Stimulated activated CD8-positive, alpha-beta memory T cell treated with anti-CD3 and anti-CD28 coated beads, Interleukin-4, amount 100 ng/mL, for 24 hours (primary cell): ENCODE measurements around the gene MAVS.
"Not testable (repeated sequence)": the region's sequence is repeated elsewhere in the genome, so short reads cannot be mapped to it uniquely, and the experiment has no call there.

ENCODE experiments used
- DNase-seq: peaks from one replicate; pipeline ENCODE4 v3.0.0-alpha.2; 2020; ENCODE audit warnings: low read depth

Gene MAVS

DNA sequence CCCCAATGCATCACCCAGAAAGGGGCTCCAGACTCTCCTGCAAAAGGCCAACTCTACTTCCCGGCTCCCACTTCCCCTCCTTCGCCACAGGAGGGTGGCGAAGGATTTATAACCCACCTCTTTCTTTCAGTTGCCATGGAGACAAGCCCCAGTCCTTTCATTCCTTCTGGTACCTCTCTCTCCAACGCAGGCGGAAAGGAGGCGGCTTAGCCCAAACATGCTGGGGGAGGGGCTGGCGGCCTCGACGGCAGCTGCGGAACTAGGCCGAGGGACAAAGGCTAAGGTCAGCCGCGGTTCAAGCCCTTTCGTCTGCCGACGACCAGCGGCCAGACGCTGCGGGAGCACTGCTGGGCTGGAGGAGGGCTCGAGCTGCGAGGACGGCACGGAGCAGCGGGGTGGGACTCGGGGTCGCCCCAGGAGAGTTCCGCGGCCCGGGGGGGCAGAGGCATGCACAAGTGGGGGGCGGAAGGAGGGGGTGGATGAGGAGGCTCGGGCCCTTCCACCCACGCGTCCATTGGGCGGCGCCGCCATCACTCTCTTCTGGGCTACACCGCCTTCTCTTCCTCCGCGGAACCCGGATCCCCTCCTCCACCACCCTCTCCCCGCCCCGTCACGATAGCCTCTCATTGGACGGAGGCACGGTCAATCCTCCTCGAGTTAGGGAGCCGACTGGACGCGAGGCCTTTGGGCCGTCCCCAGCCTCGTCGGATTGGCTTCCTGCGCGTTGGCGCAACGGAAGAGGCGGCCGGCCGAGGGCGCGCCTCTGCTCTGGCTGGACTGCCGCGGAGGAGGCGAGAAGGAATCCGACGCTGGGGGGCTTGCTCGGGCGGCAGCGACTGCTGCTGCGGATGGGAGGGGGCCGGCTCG is 42.2 kb downstream of the MAVS start, which contains the start of gene PANK2:
PANK2 (plus strand) TSS at position 766 of the 867 bp plus-strand sequence.
- DNase-seq, result peak; percentile 96

DNA sequence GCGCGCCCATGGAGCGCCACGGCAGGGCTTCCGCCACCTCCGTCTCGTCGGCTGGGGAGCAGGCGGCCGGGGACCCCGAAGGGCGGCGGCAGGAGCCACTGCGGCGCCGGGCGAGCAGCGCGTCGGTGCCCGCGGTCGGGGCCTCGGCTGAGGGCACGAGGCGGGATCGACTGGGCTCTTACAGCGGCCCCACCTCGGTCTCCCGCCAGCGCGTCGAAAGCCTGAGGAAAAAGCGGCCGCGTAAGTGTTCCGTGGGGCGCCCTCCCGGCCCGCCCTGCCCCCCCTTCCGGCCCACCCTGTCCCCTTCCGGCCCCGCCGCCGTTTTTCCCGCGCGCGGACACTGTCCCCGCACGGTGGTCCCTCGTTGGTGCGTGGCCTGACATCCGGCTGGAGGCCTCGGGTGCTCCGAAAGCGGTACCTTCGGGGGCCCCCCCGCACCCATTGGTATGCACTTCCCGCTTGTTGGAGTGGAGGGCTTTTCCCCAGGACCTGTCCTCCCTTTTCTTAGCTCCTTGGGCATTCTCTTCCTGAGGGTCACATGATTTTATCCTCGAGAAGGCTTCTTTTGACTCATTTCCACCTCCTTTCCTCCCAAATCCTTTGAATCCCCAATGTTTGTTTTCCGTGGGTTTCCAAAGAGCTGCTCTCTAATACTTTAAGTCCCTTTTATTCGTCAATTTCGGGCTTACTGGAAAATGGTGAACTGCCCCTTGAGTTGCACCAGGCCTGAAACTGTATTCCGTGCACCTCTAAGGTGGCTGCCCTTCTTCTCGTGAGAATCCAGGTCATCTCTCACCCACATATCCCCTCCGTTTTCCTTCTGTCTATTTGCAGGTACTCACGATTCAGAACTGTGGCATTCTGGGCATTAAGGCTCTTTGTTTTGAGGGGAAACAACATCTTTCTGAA is 43.1 kb downstream of the MAVS start:
- peak; percentile 28 for DNase-seq

DNA sequence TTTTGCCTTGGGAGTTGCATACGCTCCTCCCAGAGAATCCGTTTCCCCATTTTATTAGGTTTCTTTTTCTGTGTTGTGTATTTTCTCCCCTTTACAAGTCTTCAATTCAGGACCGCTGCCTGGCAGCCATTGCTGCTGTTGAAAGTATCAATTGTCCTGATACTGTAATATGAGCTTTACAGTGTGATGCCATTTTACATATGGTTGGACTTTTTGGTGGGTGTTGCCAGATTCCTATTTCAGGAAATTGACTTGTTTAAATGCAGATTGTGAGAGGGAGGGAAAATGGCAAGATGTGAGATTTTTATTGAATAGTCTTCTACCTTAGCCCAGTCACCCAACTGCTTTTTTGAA is 43.7 kb downstream of the MAVS start:
- no peak for DNase-seq

DNA sequence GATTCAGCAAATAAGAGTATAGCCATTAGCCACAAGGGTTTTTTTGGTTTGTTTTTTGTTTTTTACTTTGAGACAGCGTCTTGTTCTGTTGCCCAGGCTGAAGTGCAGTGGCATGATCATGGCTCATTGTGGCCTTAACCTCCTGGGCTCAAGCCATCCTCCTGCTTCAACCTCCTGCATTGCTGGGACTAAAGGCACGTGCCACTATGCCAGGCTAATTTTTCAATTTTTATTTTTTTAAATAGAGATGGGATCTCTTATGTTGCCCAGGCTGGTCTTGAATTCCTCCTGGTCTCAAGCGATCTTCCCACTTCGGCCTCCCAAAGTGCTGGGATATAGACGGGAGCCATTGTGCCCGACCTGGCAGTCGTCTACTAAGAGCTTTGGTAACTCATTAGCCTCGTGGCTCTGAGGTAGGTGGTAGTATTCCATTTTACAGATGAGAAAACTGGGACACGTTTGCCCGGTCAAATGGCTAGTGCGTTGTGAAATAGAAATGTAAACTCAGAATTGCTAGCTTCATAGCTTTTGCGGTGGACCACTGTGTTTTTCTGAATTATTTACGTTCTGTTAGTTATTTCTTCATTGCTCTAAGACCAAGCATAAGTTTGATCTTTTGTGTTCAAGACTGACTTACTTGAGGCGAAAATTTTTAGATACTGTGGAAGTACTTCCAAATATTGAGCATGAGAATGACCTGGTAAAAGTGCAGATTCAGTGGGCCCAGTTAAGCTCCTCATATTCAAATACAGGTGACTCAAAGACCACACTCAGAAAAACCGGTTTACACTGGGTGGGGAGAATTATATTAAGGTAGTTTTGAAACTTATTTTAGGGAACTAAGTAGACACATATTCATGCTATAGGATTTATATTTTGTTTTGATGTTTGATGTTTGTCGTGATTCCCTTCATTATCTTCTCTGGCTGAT is 44.6 kb downstream of the MAVS start:
- DNase-seq, result no peak

DNA sequence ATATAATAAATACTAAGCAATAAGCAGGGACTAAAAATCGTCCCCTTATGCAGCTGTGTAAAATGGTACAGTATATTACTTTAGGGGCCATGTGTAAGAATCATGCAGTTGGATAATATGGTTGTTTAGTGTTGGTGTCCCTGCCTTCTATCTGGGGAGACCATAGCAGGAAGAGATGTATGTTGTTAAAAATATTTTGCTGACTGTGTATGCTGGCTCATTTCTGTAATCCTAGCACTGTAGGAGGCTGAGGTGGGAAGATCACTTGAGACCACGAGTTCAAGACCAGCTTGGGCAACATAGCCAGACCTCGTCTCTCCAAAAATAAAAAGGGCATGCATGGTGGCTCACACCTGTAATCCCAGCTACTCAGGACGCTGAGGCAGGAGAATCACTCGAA is 48.2 kb downstream of the MAVS start:
- DNase-seq, result no peak

DNA sequence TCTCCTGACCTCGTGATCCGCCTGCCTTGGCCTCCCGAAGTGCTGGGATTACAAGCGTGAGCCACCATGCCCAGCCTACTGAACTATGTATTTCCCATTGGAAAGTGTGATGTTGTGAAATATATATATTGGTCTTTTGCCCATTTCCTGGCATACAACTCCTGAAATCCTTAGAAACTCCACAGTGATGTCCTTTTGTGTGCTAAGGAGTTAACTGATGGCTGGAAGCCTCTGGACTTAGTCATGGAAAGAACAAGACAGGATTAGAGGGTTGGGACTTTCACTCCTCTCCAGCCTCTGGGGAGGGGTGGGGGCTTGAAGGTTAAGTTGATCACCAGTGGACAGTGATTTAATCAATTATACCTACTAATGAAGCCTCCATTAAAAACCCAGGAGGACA is 49.7 kb downstream of the MAVS start:
- DNase-seq, result no peak

DNA sequence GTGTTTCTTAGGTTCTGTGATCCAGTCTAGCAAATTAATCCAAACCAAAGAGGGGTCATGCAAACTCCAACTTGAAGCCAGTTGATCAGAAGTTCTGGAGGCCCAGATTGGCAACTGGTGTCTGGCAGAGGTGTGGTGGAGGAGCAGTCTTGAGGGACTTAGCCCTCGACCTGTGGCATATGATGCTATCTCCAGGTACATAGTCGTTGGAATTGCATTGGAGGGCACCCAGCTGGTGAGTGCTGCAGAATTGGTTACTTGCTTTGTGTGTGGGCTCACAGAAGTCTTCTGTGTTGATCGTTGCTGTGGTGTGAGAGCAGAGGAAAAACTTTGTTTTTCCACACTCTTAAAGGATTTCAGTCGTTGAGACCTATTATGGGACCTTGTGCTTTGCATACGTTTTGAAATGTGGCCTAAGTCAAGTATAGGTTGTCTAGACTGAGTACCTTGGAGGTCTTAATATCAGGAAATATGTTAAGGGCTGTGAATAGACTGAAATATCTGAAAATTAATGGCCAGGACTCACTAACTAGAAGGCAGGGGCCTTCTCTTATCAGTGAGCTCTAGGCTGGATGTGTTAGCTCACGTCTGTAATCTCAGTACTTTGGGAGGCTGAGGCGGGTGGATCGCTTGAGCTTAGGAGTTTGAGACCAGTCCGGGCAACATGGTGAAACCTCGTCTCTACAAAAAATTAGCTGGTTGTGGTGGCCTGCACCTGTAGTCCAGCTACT is 50.4 kb downstream of the MAVS start:
- DNase-seq, result no peak

DNA sequence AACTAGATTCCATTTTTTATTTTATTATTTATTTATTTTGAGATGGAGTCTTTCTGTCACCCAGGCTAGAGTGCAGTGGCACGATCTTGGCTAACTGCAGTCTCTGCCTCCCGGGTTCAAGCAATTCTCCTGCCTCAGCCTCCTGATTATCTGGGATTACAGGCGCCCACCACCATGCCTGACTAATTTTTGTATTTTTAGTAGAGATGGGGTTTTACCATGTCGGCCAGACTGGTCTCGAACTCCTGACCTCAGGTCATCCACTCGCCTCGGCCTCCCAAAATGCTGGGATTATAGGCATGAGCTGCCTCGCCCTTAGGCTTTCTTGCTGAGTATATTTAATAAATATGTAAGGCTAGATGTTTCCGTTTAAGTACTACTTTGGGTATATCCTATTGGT is 51.5 kb downstream of the MAVS start:
- DNase-seq, result not testable (repeated sequence)

DNA sequence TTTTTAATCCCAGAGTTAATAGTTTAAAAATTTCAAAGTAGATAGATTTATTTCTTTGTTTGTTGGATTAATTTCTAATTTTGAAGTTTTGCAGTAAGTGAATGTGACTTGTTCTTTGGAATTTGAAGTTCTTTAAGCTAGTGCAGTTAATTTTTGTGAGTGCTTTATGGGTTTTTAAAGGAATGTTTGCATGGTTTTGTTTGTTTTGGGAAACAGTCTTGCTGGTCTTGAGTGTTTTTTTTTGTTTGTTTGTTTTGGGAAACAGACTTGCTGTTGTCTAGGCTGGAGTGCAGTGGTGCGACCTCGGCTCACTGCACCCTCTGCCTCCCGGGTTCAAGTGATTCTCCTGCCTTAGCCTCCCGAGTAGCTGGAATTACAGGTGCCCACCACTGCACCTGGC is 52.0 kb downstream of the MAVS start:
- no peak for DNase-seq

DNA sequence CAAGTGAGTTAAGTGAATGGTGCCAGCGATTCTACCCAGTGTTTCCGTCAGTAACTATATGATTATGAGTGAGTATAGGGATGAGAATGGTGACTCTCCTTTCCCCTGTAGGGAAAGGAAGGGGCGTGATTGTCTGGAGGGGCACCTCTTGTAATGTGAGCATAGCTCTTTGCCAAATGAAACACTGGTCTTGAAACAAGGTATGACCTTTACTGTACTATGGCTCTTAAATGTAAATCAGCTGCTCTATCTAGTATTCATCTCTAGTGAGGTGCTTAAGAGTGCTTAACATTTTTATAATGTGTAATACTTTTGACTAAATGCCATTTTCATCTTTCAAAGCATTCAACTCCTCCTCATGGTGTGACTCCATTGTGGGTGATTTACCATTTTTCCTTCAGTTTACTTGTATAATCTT is 53.6 kb downstream of the MAVS start:
- no peak for DNase-seq

DNA sequence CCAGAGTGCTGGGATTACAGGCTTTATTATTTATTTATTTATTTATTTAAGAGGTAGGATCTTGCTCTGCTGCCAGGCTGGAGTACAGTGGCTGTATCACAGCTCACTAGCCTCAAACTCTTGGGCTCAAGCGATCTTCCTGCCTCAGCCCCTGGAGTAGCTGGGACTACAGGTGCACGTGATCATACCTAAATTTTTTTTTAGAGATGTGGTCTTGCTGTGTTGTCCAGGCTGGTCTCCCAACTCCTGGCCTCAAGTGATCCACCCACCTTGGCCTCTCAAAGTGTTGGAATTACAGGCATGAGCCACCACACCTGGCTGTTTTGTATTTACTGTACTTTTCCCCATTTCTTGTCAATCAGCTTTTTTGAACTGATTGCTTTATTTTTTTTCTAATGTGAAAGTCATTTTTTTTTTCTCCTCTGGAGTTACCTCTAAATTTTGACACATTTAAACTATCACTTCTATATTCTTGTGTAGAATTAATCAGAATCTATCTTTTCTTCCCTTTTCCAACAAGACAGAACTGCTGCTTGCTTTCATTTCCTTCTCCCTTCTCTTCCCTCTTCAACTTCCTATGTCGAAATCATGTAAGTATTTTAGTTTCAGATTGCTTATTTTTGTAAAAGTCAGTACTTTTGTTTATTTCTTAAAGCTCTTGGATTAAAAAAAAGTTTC is 54.5 kb downstream of the MAVS start:
- no peak for DNase-seq

DNA sequence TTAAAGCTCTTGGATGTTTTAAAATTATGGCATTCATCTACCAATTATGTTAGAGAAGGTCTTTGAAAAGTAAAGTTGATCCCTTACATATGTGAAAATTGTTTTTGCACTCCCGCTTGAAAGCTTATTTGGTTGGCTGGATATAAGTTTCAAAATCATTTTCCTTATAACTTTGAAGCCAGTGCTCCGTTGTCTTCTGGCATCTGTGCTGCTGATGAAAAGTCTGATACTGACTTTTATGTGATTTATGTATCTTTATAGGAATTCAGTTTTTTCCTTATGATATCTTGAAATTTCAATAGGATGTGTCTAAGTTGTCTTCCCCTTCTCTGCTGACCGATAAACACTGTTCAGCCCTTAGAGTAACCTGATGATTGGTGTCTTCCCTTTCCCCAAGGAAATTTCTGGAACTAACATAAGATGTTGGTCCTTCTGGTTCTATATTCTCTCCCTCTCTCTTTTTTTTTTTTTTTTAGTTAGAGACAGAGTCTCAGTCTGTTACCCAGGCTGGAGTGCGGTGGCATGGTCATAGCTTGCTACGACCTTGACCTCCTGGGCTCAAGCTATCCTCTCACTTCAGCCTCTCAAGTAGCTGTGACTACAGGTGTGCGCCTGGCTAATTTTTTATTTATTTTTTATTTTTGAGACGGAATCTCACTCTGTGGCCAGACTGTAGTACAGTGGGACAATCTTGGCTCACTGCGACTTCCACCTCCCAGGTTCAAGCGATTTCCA is 55.2 kb downstream of the MAVS start:
- DNase-seq, result no peak

DNA sequence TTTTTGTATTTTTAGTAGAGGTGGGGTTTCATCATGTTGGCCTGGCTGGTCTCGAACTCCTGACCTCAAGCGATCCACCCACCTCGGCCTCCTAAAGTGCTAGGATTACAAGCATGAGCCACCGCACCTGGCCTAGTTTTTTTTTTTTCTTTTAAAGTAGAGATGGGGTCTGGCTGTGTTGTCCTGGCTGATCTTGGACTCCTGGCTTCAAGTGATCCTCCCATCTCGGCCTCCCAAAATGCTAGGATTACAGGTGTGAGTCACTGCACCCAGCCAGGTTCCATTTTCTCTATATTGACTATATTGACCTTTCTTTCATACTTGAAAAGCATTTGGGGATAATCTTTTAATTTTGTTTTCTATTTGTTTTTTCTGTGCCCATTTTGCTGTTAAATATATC is 55.8 kb downstream of the MAVS start:
- no peak for DNase-seq

DNA sequence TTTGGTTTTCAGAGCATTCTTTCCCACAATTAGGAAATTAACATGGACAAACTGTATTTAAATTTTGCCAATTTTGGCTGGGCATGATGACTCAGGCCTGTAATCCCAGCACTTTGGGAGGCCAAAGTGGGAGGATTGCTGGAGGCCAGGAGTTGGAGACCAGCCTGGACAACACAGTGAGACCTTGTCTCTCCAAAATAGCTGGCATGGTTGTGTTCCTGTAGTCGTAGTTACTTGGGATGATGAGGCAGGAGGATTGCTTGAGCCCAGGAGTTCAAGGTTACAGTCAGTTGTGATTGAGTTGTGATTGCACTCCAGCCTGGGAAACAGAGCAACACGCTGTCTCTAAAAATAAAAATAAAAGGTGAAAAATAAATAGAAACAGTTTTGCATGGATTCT is 57.6 kb downstream of the MAVS start:
- no peak for DNase-seq

DNA sequence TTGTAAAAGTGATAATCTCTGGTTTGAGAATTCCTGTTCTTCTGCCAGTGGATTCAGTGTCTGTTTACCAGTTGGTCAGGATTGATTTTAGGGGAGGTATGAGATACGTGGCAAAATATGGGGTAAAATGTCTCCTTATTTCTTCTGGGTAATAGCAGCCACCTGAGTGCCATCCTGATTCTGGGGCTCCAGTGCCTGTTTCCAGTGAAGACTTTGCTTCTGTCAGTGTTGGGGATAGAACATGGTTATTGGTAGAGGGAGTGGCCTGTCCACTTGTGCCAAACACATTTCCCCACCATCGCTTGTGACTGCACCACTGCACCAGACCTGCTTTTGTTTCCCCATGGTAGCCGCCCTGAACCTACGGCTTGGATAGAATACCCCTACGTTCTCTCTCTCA is 58.2 kb downstream of the MAVS start:
- DNase-seq, result no peak

DNA sequence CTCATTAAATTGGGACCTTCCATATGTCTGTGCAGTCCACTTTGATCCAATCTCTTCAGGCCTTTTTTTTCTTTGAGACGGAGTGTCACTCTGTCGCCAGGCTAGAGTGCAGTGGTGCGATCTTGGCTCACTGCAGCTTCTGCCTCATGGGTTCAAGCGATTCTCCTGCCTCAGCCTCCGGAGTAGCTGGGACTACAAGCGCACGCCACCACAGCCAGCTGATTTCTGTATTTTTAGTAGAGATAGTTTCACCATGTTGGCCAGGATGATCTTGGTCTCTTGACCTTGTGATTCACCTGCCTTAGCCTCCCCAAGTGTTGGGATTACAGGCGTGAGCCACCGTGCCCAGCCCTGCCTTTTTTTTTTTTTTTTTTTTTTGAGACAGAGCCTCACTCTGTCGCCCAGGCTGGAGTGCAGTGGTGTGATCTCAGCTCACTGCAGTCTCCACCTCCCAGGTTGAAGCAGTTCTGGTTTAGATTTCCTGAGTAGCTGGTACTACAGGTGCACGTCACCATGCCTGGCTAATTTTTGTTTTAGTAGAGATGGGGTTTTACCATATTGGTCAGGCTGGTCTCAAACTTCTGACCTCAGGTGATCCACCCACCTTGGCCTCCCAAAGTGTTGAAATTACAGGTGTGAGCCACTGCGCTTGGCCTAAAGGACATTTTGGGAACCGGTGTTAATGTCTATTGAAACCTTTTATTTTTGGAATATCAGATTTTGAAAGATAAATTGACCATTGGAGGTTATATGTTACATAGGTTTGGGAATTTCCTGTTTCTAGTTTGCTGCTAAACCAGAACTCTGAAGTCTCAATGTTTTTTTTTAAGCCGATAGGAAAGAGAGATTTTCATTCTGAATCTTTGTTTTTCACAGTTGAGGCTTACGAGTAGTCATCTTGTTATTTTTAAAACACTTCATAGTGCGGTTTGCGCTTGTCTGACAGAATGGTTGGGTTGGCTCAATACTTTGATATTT is 60.4 kb downstream of the MAVS start:
- not testable (repeated sequence) for DNase-seq

DNA sequence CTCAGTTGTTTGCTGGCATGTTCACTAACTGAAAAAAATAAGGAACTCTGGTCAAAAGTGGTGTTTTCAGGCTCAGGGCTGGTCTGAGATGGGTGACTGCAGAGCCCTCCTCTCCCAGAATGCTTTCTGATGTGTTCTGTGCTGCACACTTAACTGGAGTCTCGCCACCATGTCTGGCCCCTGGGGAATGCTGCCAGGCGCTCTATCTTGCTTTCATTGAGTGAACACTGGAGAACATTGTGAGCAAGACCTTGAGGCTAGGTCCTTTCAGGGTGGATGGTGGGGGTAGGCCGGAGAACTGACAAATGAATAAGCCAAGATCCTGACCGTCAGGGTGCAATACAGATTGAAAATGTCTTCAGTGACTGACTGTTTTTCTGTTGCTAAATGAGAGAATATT is 62.0 kb downstream of the MAVS start:
- no peak for DNase-seq

DNA sequence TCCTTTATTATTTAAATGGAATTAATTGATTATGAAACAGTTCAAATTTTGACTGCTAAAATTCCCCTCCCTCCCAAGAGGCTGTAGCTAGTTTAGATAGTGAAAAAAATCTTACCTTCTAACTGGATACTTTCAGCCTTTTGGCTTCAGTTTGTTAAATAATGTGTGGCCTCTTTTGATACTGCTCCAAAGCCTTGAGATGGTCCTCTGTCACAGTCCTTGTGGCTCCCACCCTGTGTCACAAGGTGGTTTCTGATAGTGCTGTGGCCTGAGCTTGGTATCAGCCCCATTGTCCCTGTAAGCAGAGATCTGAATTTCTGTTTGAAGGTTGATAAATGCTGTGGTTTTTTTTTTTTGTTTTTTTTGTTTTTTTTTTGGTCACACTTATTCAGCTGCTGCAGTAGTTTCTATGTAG is 63.3 kb downstream of the MAVS start:
- no peak for DNase-seq

DNA sequence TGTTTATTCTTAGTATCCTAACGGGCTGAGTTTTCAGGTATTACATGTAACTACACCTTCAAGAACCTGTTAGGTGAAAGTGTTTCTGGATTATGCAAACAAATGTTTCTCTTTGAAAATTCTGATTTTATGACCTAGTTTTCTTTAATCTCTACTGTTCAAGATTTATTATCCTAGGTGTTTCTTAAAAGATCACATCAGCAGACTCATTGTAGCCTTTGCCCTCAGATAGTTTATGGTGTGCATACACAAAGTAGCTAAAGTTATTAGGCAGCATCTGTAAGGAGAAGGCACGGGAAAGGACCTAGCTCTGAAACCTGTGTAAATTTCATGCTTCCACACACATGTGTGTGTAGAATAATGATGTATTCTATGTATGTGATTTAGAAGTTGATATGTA is 64.2 kb downstream of the MAVS start:
- no peak for DNase-seq
